HG02763 (cell line): Measurements from ENCODE around the gene CHL1.

Source experiments
- ATAC-seq: cut with Tn5 transposase; IDR thresholded peaks from one replicate; pipeline ENCODE4 v1.9.1; 2021; ENCODE audit warnings: mild to moderate bottlenecking, moderate library complexity; ENCODE audit not compliant: unreplicated experiment

CHL1 gene

DNA sequence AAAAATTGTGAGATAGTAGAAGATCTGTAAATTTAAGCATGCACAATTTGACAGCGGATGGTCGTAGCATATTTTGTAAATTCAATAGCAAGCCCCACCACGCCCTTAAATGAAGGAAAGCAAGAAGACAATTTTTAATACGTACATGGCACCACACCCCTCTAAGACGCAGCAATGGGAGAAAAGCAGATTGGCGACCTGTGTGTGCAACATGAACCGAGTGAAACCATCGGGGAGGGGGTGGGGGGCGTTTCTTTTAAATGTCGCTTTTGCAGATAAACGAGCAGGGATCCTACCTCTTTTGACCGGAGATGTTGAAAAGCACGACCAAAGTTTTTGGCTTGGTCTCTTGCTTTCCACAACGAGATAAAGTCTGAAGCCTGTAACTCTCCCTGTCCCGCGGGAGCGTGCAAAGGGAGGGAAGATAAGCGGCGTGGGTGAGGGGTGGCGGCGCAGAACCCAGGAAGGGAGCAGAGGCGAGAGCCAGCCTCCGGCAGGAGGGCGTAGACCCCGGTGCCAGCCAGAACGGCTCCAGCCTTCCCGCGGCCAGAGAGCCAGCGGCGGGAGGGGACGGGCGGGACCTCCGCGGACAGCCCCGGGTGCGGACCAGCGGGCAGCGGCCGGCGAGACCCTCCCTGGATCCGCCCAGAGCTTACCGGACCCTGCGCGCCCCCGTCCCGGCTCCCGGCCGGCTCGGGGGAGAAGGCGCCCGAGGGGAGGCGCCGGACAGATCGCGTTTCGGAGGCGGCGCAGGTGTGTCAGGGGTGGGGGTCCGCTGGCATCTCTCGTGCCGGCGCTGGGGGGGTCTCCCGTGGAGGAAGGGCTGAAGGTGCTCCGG lies at the start of gene CHL1:
Gene CHL1 (plus strand): TSS at position 453 of the 838 bp plus-strand sequence. CDS start 123,014 bp downstream, outside the sequence.
- no peak for ATAC-seq

DNA sequence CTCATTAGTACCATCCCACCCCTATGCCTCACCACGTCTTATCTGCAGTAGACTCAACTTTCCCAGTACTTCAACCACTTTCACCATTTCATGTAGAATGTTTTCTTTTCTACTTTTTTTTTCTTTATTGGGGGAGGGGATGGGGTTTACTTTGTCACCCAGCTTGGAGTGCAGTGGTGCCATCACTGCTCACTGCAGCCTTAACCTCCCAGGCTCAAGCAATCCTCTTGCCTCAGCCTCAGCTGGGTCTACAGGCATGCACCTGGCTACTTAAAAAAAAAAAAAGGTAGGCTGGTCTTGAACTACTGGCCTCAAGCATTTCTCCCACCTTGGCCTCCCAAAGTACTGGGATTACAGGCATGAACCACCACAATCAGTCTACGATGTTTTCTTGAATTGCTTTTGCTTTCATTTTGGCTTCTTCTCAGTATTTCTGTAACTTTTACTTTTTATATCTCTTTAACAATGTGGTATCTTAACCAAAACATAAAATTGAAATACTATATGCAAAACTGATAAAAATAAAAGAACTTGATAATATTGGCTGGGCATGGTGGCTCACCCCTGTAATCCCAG lies 44.9 kb upstream of the CHL1 start:
- ATAC-seq: no peak

- ATAC-seq: no peak
Measured at GRCh38 chr3:159974-160373, 36.6 kb upstream of the CHL1 start.

DNA sequence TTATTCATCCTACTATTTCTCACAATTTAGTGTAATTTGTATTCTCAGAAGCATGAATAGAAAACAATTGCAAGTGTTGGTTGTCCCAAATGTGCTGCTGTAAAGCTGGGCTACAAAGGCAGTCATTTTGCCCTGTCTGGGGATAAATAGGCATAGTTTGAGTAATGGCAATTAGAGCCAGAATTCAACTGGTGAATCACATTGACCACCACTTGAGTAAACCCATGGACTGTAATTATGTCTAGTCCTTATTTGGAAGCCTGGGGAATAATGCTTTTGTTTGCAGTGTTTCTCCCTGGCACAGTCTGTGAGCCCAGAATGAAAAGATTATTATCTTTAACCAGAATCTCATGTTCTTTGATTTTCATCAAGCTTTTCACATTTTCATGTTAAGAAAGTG lies 30.5 kb upstream of the CHL1 start:
- ATAC-seq: no peak

DNA sequence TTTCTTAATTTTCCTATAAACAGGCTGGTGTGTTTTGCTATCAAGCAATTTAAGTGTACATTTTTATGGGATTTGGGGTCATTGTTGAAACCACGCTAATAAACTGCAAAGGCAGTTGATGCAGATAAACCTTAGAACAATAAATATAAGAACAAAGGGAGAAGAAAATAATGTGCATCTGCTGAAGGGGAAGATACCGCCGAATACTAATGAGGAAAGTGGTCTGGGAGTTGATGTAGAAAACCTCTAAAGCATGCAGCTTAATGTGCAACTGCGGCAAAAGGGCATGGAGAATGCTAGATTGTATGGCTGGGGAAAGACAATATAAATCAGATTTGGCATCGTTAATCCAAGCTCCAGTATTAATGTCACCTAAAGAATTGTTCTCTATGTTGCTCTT lies 29.8 kb upstream of the CHL1 start:
- ATAC-seq: no peak

GRCh38 chr3:173886-174285 lies 22.7 kb upstream of the CHL1 start:
- ATAC-seq: no peak

GRCh38 chr3:184976-185375 lies 11.6 kb upstream of the CHL1 start:
- no peak for ATAC-seq

DNA sequence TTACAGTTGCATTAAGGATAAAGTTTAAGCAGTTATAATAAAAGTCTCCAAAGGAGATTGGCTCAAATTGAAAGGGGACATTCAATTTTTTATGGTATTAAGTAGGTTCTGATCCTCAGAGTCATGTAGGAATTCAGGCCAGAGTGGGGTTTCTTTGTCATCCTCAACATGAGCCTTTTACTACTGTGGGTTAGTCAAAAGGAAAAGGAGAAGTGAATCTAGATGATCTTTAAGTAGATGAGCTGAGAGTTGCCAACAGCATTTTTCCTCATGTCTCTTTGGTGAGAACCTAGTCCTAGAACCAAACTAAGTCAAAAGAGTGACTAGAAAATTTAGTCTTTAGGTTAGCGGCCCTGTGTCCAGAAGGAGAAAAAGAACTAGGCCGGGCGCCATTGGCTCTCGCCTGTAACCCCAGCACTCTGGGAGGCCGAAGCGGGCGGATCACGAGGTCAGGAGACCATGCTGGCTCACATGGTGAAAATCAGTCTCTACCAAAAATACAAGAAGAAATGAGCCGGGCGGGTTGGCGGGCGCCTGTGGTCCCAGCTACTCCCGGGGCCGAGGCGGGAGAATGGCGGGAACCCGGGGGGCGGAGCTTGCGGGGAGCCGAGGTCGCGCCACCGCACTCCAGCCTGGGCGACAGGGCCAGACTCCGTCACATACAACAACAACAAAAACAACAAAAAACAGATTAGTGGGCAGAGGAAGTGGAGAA lies 4.2 kb upstream of the CHL1 start:
- no peak for ATAC-seq

GRCh38 chr3:194001-194400 lies 2.6 kb upstream of the CHL1 start:
- ATAC-seq: no peak

DNA sequence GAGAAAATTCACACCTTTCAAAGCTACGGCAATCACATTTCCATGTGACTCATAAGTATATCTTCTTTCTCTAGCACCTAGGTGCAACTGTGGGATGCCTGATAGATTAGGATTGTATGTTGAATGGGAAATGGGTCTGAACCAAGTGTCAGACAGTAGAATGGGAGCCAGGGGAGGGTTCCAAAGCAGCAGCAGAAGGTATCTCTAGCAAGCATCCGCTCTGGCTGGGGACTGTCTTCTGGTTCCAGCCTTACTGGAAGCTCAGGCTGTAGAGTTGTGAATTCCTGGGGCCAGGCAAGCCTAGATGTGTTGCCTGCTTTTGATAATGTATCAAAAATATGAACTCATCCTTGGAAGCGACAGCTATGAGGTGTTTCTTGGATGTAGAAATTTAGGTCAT lies 2.1 kb upstream of the CHL1 start:
- no peak for ATAC-seq

DNA sequence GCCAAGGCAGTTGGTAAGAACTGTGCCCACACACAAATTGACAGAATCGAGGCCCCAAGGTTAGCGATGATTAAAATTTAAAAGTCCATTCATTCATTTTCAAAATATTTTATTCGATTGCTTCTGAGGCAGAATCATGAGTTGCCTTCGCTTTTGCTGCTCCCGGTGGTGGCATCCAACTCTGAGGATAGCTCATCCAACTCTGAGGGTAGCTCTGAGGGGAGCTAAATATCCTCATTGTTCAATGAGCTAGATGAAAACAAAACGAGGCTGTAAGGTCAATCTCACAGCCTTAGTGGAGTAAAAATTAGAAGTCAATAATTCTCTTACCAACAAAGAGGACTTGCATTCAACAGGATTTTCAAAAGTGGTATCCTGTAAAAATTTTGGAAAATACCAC lies 897 bp upstream of the CHL1 start:
- ATAC-seq: no peak

GRCh38 chr3:197149-197827 lies 725 bp downstream of the CHL1 start:
- ATAC-seq: no peak

DNA sequence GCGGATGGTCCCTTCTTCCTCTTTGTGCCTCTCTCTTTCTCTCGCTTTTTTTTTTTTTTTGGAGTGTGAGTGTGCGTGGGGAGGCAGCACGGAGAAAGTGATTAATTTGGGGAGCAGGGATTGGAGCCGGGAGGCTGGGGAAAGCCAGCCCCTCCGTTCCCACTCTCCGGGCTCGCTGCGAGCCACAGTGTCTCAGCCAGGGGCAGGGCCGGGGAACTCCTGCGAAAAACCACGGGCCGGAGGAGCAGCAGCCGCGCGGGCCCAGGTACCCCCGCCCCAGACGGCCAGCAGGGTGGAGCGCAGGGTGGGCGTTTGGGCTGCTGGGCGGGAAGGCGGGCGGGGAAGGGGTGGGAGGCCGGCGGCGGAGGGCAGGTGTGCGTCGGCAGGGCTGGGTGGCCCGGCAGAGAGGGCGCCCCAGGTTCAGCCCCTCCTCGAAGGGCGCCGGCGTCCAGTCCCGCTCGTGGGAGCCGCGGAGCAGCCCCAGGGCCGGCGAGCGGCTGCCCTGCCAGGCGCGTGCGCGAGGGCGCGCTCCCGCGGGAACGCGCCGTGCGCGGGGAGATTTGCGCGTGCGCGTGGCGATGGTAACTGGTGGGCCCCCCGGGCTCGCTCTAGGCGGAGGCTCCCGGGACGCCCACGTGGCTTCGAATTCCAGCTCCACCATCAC lies 1.4 kb downstream of the CHL1 start:
- no peak for ATAC-seq

DNA sequence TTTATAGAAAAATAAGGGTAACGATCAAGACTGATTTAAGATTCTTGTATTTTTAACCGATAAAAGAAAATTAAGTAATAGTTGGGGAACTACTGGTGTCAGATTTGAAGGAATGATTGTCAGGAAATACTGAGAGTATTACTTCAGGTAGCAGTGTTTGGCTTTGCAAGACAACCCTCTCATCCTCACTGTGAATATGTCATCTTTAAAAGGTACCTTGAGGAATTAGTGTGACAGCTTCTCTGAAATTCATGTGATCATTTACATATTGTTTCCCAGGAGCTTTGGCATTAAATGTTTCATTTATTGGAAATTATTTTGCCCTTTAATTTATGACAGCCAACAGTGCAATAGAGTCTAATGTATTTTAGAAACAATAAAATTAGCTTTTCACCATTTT lies 3.3 kb downstream of the CHL1 start:
- ATAC-seq: no peak

DNA sequence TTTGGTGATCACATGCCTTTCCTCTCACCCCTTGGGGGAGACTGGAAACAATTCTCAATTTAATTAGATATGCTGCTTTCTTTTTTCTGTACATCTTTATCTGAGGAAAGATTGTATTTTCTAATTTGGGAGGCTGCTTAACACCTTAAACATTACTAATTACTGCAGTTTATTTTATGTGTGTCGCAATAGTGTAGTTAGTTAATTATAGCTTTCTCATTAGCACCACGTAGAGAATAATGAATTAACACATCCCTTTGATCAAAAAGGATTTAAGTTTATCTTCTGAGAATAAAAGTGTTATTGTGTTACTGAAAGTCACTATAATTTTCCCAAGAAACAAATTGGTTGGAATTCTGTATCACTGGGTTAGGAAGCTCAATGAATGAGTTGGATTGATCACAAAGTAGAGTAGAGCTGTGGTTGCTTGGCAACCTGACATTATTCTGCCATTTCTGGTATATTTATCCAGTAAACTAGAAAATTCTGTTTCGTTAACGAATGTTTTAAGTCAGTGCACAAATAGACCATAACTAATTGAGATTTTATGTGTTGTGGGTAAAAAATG lies 4.3 kb downstream of the CHL1 start:
- no peak for ATAC-seq

DNA sequence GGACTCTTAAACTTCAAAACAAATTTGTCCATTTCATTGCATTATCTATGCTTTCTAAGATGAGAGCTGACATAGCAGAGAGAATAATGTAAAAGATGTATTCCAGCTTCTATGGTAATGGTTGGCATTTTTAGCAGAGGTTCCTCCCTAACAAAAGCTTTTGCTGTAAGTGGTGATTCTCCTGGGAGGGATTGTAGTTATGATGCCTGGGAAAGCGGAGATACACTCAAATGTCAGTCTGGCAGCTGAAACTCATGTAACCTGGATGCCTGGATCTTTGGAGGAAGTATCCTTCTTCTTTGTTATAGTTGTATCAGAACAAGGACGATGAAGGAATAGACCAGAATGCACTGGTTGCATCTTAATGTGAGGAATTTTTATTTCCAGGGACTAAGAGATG lies 7.5 kb downstream of the CHL1 start:
- no peak for ATAC-seq

DNA sequence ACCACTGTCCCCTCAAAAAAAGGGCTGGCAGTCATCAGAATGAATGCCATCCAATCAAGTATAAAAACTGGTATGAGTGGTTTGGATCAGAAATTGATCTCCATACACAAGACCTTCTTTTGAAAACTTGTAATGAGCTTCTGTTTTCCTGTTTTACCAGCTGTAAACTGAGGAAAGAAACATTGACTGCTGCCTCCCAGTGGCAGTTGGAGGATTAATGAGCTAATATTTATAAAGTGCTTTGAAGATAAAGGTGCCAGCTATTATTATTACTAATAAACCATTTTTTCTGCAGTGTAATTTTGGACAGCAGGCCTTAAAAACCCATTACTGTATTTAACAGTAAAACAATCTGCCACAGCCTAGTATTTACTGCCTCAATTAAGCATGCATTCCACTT lies 11.4 kb downstream of the CHL1 start:
- no peak for ATAC-seq

GRCh38 chr3:210669-211068 lies 14.1 kb downstream of the CHL1 start:
- no peak for ATAC-seq

- ATAC-seq: peak; percentile 85
Measured at GRCh38 chr3:212432-212831, 15.9 kb downstream of the CHL1 start.

DNA sequence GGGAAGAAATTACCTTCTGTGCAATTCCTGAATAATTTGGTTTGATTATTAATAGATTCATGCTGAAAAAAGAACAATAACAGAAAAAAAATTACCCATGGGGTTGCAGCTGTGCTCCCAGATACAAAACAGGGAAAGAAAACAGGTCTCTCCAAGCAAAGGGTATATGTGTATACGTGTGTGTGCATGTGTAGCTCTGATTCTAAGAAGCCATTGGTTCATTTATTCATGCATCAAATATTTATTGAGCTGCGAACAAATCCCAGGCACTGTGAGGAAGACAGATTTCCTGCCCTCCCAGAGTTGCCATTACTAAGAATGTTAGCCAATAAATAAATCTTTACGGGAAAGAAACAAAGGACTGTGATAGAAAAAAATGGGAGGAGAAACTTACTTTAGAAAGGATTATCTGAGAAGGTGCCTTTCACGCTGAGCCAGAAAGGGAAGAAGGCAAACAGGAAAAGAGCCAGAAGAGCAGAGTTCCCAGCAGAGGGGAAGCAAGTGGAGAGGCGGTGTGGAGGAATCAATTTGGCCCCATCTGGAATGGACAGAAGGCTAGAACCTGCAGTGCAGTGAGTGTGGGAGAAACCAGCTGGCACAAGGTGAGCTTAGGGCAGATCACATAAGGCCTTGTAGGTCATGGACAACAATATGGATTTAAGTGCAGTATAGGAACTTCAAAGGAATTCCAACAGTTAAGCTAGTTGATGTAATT lies 20.7 kb downstream of the CHL1 start:
- ATAC-seq: no peak
